ENCODE measurements around the gene IL22.

The IL22 gene

DNA sequence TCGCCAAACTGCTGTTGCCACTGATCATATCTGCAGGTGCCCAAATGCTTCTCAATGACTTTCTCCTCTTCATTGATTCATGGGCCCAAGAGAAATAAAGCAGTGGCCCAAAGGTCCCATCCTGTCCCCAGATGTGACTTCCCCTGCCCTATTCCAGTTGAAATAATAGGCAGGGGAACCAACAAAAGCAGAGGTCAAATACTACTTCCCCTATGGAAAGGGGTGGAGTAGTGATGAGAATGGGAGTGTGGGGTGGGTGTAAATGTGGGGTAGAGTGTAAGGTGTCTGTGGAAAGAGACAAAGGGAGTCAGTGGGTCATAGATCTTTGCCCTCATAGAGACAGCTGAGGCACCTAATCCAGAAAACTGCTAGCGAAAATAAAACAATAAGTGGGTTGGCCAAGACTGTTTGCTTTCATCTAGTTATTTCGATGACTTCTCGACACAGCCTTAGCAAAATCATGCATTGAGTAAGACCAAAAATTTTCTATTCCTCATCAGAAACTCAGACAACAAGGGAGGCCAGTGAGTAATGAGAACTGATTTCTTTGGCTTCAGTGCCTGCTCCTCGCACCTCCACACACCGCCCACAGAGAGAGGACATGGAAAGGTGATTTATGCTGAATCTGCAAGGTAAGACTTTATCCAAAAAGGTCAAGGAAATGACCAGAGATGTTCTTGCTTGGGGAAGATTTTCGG, 10.9 kb upstream of the IL22 start:
- no peak for DNase-seq (ENCODE audit: low spot score)

DNA sequence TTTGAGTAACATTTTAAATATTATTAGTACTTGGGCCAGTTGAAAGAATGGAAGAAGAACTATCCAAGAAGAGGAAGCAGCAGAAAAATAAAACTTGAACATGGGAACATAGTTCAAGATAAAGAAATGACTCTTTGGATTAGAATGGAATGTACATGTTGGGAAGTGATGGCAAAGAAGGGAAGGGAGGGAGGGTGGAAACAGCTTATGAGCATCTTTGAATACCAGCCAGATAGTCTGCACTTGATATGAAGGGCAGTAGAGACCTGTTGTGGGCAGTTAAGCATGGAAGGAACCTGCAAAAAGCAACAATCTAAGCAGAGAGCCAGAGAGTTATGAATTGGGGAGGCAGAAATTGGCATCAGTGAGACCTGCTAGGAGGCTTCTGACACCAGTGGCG, 10.0 kb upstream of the IL22 start:
- no peak for DNase-seq (ENCODE audit: low spot score)

DNA sequence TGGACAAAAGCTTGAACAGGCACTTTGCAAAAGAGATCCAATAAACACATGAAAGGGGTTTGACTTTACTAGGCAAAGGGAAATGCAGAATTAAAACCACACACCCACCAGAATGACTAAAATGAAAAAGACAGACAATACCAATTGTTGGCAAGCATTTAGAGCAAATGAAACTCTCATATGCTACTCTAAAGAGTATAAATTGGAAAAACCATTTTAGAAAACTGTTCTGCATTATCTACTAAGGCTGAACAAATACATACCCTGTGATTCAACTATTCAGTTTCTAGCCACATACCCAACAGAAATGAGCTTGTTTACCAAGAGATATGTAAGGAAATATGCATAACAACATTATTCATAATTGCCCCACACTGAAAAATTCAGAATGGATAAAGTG, 8.5 kb upstream of the IL22 start:
- DNase-seq (ENCODE audit: low spot score), result no peak

DNA sequence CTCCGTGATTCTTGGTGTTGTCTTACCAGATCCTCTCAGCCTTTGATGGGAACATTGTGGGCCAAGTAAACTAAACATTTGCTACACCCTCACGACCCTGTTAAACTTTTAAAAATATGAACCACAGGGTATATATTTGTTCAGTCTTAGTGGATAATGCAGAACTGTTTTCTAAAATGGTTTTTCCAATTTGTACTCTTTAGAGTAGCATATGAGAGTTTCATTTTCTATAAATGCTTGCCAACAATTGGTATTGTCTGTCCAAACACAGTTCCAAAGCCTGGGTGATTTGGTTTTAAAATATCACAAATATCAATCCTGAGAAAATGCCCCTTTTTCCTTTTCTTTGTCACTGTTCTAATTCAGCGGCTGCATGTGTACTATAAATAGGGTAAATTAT, 6.7 kb upstream of the IL22 start:
- no peak for DNase-seq (ENCODE audit: low spot score)

DNA sequence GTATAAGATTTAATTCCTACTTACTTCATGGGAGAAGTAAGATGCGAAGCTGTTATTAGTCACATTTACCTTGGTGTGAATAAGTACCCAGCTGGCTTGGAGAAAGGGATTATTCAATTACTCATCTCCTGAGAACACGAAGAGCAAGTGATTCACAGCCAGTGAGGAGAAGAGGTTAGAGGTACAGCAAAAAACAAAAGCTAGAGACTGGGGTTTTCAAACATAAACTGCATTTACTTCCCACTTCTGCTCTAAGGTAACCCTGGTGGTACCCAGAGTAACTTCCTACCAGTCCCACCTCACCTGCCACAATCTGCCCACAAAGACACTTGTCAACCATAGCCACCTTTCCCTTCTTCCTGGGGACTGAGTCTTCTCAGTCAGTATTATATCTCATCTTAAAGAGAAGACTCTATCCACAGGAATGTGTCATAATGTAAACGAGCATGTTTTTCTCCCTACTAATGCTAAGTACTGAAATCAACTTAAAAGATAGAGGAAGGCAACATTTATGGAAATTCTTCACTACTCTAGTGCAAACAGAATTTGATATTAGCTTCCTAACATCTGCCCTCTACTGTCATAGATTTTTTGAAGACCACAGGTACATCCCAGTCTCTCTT, 6.0 kb upstream of the IL22 start:
- DNase-seq (ENCODE audit: low spot score), result no peak

DNA sequence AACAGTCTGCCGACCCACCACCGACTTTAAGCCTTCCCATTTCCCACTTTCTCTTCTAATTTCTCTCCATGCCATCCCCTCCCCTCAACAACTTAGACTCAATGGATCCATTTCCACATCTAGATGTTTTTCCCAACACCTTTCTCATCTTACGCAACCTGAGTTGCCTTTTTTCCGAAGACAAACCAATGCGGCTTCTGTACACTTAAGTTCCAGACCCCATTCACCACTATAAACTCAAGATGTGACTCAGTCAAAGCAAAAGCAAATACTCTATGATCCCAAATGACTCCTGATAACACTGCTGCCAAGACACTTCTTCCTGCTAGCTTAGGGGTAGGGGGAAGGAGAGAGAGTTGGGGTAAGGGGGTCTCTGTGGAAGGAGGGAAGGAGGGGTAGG, 1.3 kb downstream of the IL22 start:
- DNase-seq (ENCODE audit: low spot score), result no peak

DNA sequence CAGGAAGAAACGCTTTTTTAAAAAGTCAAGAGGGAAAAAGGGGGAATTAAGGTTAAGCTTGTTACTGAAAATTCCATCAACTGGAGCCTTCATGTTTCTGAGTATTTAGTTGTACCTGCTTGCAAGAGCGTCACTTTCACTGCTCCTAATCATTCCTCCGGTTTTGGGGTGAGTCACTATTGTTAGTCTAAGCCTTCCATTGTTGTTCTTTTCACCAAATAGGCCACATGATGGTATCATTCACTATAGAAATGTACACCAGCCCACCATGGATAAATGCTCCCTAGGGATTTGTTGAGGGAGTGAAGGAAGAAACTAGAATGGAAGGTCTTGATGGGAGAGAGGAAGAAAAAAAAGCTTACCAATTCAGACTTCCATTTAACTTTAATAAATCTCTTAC, 3.0 kb downstream of the IL22 start:
- DNase-seq (ENCODE audit: low spot score), result no peak

DNA sequence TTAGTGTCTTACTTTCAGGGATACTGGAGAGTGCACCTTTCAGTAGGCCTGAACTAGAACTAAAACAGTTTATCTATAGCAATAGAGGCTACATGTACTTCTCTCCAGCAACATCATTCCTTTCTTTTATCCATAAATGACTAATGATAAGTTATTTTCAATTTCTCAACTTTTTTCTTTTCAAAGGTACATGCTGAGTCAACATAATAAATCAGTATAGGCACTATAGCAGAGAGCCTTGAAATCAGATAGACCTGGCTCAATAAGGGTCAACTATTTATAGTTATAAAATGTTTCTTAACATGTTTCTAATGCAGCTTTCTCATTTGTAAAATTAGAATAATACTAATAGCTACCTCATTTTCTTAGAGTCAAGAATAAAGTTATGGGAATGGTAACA, 5.6 kb downstream of the IL22 start:
- no peak for DNase-seq (ENCODE audit: low spot score)

DNA sequence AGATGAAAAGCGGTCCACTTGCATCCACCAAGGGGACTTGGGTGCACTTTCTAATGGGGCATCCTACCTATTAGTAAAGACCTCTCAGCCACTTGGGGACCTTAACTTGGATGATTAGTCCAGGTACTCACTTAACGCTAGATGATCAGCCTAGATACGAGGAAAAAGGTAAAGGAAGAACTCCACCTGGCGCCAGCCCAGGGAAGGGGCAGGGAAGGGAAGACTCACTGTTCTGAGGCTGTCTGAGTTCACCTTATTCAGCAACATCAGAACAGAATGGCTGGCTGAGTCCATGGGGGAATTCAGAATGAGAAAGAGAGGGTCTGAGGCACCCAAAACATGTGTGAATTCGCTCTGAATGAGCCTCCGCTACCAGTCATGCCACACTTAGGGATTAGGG, 7.1 kb downstream of the IL22 start:
- DNase-seq (ENCODE audit: low spot score), result no peak

DNA sequence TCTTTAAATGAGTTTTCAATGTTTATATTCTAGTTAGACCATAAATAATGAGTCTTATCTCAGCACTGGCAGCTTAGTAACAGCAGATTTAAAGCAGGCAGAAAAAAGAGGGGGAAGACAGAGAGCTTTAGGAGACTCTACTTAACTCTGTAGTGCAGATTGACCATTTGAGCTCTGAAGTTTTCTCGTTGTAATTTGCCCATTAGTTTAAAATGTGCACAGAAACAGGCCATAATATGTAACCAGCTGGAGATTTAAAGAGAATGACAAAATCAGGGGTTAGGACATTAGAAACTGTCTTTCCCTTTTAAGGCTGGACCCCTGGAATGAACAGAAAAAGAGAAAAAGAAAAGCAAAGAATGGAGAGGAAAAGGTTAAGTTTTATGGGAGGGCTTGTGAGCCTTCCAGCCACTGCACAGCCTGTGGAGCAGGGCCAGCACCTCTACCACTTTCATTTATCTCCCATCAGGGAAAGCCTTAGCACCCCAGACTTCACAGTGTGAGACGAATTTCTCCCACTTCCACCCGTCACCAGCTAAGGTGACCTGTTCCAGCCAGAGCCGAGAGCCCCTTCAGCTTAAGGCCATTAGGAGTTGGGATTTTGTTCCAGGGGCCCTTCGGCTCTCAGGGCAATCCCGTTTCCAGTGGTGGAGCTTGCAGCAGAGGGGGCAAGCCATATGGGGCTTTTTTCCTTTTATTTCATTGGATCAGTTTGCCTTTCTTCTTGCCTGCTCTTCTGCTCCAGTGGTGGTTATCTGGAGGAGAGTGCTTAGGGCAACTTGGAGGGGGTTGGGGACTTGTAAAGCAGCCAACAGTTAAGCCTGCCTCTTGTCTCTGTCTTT, 8.0 kb downstream of the IL22 start:
- DNase-seq (ENCODE audit: low spot score), result no peak

DNA sequence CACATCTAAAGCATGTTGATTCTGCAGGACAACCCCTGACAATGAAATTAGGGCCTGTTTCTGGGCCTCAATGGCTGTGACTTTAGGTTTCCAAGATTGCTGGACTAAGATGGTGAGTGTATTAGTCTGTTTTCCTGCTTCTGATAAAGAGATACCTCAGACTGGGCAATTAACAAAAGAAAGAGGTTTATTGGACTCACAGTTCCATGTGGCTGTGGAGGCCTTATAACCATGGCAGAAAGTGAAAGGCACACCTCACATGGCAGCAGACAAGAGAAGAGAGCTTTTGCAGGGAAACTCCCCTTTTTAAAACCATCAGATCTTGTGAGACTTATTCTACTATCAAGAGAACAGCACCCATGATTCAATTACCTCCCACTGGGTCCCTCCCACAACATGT, 10.6 kb downstream of the IL22 start:
- no peak for DNase-seq (ENCODE audit: low spot score)

DNA sequence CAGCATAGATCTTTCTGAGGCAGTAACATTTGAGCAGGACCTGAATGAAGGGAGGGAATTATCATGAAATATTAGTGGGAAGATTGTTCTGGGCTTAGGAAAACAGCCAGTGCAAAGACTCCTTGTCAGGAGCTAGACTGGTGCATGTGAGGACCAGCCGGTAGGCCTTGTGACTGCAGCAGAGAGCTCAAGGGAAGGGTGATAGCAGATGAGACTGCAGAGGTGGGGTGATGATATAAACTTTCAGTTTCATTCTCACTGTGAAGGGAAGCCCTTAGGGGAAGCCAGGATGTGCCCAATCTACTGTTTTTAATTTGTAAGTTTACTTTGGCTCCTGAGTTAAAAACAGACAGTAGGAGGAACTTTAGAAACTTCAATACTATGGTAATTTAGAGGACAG, 12.4 kb downstream of the IL22 start:
- no peak for DNase-seq (ENCODE audit: low spot score)

DNA sequence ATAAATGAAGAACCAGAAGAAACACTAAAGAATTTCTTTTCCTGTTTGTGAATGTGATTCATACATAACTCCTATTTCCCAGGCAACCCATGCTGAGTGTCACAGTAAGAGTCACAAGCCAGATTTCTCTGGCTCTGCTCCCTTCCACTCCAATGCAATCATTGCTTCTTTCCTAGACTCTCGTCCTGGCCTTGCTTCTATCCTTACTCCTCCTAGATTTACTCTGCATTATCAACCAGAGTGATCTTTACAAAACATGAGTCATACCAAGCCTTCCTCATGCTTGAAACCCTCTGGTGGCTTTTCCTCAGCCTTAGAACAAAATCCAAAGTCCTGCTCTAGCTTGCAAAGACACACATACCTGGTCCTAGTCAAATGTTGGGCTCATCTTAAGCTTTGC, 13.3 kb downstream of the IL22 start:
- no peak for DNase-seq (ENCODE audit: low spot score)

DNA sequence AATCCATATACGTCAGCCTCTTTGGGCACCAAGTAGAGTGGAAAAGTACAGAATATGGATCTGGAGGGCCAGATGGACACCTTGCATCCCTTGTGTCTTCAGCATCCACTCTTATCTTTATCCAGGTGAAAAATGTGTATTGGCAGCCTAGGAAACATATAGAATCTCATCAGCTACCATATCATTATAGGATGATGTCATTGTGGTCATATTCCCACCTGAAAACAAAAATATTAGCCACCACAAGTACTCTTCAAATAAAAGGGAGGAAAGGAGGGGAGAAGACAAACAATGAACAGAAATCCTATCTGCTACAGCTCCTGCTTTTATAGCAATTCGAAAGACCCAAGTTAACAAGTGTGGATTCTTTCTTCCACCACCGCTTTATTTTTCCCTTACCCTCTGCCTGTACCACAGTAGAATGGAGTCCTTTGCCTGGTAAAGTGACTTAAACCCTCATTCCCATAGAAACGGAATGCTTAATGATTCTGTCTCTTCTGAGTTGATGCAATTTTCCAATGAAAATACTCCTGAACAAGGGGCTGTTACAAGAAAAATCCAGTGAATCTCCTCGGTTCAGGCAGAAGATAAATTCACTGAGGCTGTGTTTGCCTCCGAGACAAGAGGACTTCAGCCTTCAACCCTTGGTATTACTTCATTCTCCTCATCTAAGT, 14.0 kb downstream of the IL22 start:
- DNase-seq (ENCODE audit: low spot score), result no peak

DNA sequence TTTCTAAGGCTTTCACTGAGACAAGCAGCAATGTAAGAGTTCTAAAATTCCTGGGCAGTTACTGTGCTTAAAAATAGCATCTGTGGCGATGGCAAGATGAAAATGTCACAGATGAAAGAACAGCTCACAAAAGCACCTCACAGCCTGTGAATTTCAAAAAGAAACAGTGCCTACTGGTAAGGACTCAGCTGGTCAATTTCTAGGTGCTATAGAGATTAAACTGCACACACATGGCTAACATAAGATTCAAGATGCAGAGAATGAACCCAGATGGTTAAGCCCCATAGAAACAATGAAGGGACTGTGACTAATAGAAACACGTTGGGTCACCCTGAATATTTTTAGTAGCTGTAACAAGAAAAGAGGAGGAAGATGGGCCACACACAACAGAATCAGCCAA, 15.8 kb downstream of the IL22 start:
- DNase-seq (ENCODE audit: low spot score), result no peak

DNA sequence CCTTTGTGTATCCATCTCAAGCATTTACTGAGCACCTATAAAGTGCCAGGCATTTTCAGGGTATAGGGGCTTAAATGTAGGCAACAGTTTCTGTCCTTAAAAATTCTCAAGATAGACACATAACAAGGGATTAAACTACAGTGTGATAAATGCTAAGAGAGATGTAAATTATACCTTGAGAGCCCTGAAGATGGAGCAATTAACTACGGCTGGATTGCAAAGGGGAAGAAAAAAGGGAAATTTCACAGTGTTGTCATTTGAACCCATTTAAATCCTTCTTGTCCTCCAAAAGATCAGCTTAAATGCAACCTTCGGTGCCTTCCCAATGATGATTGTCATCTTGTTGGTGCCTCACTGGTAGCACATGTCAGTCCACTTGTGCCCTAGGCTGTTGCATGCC, 16.3 kb downstream of the IL22 start:
- DNase-seq (ENCODE audit: low spot score), result no peak

DNA sequence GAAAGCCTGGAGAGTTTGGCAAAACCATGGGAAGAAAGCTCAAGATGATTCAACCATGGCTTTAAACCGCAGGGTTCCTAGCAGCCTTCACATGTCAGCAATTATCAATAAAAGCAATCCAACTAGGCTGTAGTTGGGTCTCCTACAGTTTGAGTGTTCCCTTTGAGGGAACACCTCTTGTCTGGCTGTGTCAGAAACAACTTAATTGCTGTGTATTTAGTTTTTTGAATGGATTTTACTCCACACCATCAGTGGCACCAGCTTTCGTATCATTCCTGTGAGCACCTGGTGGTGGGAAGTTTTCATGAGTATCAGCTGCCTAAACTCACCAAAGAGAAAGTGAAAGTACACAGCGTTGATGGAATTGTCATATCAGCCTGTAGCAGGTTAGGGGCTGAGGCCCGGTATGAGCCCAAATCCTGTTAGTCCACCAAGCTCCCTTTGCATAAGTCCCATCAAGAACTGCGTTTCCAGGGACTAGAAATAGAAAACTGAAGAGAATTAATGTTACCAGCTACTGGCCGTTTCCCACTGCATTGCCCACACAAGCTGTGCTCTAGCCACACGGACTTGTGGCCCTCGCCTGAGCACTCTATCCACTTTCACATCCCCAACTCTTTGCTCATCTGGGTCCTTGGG, 16.9 kb downstream of the IL22 start:
- no peak for DNase-seq (ENCODE audit: low spot score)

DNA sequence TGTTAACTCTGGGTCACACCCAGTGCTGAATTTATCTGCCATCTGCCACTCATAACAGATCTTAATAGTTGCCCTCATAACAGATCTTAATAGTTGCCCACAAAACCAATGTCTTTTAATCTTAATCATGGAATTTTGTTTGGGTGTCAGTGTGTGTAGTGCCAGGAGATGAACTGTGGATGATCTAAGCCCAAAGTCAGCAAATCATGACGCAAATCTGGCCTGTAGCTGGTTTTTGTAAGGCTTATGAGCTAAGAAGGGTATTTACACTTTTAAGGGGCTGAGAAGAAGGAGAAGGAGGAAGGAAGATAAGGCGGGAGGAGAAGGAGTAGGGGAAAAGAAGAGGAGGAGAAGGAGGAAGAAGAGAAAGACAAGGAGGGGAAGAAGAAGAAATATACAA, 17.8 kb downstream of the IL22 start:
- DNase-seq (ENCODE audit: low spot score), result no peak

DNA sequence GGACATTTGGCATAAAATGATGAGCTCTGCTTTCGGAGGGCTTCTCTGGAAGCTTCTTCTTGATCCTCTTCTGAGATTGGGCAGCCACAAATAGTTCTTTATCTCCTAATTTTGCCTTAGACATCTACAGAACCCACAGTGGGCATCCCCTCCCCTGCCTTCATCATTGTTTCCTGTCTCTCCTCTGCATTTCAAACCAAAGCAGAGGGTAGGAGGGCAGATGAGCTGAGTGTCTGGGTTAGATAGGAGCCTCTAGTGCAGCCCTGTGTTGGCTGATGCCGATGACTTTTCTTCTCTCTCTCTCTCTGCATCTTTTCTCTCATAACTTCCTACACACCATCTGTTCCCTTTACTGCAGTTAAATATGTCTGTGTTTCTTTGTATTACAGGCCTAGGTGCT, 19.3 kb downstream of the IL22 start:
- no peak for DNase-seq (ENCODE audit: low spot score)

DNA sequence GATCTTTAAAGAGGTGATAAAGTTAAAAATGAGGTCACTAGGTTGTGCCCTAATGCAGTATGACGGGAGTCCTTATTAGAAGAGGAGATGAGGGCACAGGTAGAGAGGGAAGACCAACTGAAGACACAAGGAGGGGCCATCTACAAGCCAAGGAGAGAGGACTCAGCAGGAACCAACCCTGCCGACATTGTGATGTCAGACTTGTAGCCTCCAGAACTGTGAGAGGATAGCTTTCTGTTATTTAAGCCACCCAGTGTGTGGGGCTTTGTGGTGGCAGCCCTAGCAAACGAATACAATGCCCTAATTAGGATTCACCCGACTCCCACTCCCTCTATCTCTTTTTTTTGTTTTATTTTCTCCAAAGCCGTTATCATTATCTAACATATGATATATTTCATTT, 19.9 kb downstream of the IL22 start:
- no peak for DNase-seq (ENCODE audit: low spot score)

DNA sequence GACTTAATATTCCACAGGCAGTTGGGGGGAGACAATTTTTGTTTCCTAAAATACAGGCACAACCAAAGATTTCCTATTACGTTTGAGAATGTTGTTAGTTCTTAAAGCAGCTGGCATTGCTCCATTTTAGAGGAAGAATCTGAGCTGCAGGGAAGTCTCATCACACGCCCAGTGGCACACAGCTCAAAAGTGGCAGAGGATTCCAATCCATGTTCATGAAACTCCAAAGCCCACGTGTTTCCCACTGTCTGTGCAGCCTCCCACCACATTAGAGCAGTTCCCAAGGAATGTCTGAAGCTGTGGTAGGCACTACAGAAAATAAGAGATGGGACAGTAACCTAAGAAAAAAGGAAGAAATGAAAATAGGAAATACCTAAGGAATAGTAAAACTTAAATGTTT, 21.7 kb downstream of the IL22 start:
- DNase-seq (ENCODE audit: low spot score), result no peak

DNA sequence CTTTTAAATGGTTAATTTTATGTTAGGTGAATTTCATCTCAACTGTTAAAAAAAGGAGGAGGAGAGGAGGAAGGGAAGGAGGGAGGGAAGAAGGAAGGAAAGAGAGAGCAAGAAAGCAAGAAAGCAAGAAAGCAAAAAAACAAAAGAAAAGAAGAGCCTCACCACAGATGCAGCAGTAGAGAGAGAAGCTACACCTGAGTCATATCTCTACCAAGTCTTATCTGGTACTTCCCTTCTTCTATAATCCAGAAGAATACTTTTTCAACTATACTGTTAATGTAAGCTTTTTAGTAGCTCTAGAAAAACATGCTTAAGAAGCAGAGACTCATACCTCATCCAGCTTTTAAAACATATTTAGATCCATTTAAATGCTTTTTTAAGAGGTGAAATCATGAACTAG, 22.2 kb downstream of the IL22 start:
- no peak for DNase-seq (ENCODE audit: low spot score)

Data from iPS-NIHi11 (cell line).